ENCODE results near the gene TAS2R8.

Gene TAS2R8

GRCh38 chr12:10771132-10771733 is 35.9 kb downstream of the TAS2R8 start:
- DNase-seq (ENCODE audit: low read depth): peak; percentile 42
- in situ Hi-C loops (cut with HindIII; ENCODE audit: low sequenced_read_pairs): no loop called here

GRCh38 chr12:10759657-10760056 is 47.4 kb downstream of the TAS2R8 start:
- in situ Hi-C loops (cut with HindIII; ENCODE audit: low sequenced_read_pairs): no loop called here
- no peak overlapping the region for H3K4me3 ChIP-seq (ENCODE audit: low read depth, low read length)
- no peak for DNase-seq (ENCODE audit: low read depth)
- no peak for TF ChIP-seq CTCF (IDR thresholded peaks at IDR 0.05; ENCODE audit: low read depth, low read length, missing control alignments)

More at GRCh38 chr12:10771132-10771733, 35.9 kb downstream of the TAS2R8 start:
- peak; percentile 27 for TF ChIP-seq CTCF (IDR thresholded peaks at IDR 0.05; ENCODE audit: low read depth, low read length, missing control alignments)
- H3K4me3 ChIP-seq (ENCODE audit: low read depth, low read length): no peak overlapping the region

GRCh38 chr12:10756194-10756593 is 50.9 kb downstream of the TAS2R8 start:
- no peak overlapping the region for H3K4me3 ChIP-seq (ENCODE audit: low read depth, low read length)
- TF ChIP-seq CTCF (IDR thresholded peaks at IDR 0.05; ENCODE audit: low read depth, low read length, missing control alignments): no peak
- in situ Hi-C loops (cut with HindIII; ENCODE audit: low sequenced_read_pairs): no loop called here
- DNase-seq (ENCODE audit: low read depth): no peak
